ENCODE measurements around the gene ZP3.

The ZP3 gene

DNA sequence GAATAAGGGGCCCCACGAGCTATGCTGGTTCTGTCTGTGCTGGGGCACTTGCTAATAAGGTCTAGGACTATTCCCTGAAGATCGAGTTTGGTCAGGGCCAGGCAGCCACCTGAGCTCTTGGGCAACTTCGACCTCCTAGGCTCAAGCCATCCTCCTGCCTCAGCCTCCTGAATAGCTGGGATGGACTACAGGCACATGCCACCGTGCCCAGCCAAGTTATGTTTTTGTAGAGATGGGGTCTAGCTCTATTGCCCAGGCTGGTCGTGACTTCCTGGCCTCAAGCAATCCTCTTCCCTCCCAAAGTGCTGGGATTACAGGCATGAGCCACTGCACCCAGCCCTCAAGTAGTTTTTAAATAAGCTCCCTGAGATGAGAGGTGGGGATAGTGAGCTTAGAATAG, 2.9 kb downstream of the ZP3 start:
- Histone ChIP-seq H4K20me1 (ENCODE audit: insufficient read depth, low read length) (peaks cover 2% of the 10 kb centered on the region; the same call in 1 of the 2 replicates), H3K27ac (ENCODE audit: low read length) (no peak overlapping the region), H3K27me3 (ENCODE audit: insufficient read depth, low read length, poor library complexity) (peaks cover 3% of the 10 kb centered on the region), H3K79me2 (ENCODE audit: insufficient read depth, low read length) (no peaks in the 10 kb centered on the region), H2AFZ (ENCODE audit: low read depth, low read length) (no peak overlapping the region), H3K9me3 (ENCODE audit: insufficient read depth, low read length, severe bottlenecking) (no peaks in the 10 kb centered on the region), H3K4me3 (ENCODE audit: low read depth in 1 of 2, low read length in 2 of 2) (no peak overlapping the region), H3K36me3 (ENCODE audit: insufficient read depth, low read length) (no peaks in the 10 kb centered on the region), H3K4me2 (ENCODE audit: insufficient read depth, low read length) (no peak overlapping the region), H3K9ac (ENCODE audit: low read depth, low read length) (no peak overlapping the region), H3K4me1 (ENCODE audit: insufficient read depth, low read length) (no peaks in the 10 kb centered on the region)
- ATAC-seq (ENCODE audit: insufficient read depth, low read depth), result no peak
- DNase-seq, result no peak
- TF ChIP-seq, protein P1, sequence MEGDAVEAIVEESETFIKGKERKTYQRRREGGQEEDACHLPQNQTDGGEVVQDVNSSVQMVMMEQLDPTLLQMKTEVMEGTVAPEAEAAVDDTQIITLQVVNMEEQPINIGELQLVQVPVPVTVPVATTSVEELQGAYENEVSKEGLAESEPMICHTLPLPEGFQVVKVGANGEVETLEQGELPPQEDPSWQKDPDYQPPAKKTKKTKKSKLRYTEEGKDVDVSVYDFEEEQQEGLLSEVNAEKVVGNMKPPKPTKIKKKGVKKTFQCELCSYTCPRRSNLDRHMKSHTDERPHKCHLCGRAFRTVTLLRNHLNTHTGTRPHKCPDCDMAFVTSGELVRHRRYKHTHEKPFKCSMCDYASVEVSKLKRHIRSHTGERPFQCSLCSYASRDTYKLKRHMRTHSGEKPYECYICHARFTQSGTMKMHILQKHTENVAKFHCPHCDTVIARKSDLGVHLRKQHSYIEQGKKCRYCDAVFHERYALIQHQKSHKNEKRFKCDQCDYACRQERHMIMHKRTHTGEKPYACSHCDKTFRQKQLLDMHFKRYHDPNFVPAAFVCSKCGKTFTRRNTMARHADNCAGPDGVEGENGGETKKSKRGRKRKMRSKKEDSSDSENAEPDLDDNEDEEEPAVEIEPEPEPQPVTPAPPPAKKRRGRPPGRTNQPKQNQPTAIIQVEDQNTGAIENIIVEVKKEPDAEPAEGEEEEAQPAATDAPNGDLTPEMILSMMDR (IDR thresholded peaks at IDR 0.05; ENCODE audit: borderline replicate concordance, extremely low read depth, low read length, poor library complexity, severe bottlenecking), result no peak
- TF ChIP-seq EZH2 (IDR thresholded peaks at IDR 0.05; ENCODE audit: borderline replicate concordance, low read depth, low read length, severe bottlenecking), result no peak

DNA sequence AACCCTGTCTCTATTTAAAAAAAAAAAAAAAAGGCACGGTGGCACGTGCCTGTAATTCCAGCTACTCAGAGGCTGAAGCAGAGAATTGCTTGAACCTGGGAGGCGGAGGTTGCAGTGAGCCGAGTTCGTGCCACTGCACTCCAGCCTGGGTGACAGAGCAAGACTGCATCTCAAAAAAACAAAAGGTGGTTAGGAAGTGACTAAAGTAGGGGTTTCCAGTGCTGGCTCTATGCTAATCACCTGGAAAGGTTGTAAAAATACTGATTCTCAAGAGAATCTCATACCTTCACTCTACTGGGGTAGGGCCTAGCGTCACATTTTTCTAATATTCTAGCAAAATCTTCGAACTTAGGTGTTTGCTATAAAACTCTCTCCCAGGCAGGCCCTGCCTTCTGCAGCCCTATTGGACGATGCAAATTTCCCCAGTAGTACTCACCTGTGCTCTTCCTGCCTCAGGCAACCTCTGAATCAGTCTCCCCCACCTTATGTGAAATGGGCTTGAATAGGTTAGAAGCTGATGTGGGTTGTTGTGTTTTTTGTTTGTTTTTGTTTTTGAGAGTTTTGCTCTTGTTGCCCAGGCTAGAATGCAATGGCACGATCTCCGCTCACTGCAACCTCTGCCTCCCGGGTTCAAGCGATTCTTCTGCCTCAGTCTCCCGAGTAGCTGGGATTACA, 3.5 kb downstream of the ZP3 start:
- Histone ChIP-seq H3K27me3 (ENCODE audit: insufficient read depth, low read length, poor library complexity) (peaks cover 2% of the 10 kb centered on the region), H3K36me3 (ENCODE audit: insufficient read depth, low read length) (no peaks in the 10 kb centered on the region), H3K79me2 (ENCODE audit: insufficient read depth, low read length) (no peaks in the 10 kb centered on the region), H4K20me1 (ENCODE audit: insufficient read depth, low read length) (peaks cover 2% of the 10 kb centered on the region; the same call in 1 of the 2 replicates), H3K9ac (ENCODE audit: low read depth, low read length) (no peak overlapping the region), H2AFZ (ENCODE audit: low read depth, low read length) (no peak overlapping the region), H3K4me1 (ENCODE audit: insufficient read depth, low read length) (no peaks in the 10 kb centered on the region), H3K4me3 (ENCODE audit: low read depth in 1 of 2, low read length in 2 of 2) (no peak overlapping the region), H3K4me2 (ENCODE audit: insufficient read depth, low read length) (no peak overlapping the region), H3K27ac (ENCODE audit: low read length) (no peak overlapping the region), H3K9me3 (ENCODE audit: insufficient read depth, low read length, severe bottlenecking) (no peaks in the 10 kb centered on the region)
- TF ChIP-seq, protein P1 (IDR thresholded peaks at IDR 0.05; ENCODE audit: borderline replicate concordance, extremely low read depth, low read length, poor library complexity, severe bottlenecking), result no peak
- TF ChIP-seq EZH2 (IDR thresholded peaks at IDR 0.05; ENCODE audit: borderline replicate concordance, low read depth, low read length, severe bottlenecking), result no peak
- ATAC-seq (ENCODE audit: insufficient read depth, low read depth) (no peak), DNase-seq (no peak)

DNA sequence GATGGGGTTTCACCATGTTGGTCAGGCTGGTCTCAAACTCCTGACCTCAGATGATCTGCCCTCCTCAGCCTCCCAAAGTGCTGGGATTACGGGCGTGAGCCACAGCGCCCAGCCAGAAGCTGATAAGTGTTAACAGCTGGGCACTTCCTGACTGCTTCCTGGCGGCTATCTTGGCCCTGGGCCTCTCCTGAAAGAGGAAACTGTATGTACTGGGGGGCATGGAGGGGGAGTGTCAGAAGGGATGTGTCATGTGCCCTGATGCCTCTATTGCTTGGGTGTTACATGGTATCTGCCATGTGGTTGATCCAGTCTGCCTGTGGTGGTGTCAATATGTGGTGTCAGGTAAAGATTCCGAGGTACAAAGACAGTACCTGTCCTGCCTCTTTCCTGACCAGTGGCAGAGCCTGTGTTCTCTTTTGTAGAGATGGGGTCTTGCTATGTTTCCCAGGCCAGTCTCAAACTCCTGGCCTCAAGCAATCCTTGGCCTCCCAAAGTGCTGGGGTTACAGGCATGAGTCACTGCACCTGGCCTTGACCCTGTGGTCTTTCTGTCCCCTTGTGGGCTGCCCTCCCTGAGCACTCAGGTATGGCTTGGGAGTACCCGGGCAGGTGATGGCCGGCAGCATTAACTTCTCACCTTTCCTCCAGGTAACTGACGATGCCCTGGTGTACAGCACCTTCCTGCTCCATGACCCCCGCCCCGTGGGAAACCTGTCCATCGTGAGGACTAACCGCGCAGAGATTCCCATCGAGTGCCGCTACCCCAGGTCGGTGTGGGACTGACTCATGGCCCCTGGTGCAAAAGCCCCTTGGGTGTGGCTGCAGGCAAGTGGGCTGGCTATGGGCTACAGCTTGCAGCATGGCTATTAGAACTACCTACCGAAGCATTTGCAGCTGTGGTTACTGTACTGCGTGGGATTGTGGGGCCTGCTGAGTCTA, 4.4 kb downstream of the ZP3 start:
- Histone ChIP-seq H3K4me1 (ENCODE audit: insufficient read depth, low read length) (no peaks in the 10 kb centered on the region), H4K20me1 (ENCODE audit: insufficient read depth, low read length) (peaks cover 2% of the 10 kb centered on the region; the same call in 1 of the 2 replicates), H3K4me2 (ENCODE audit: insufficient read depth, low read length) (no peak overlapping the region), H3K27ac (ENCODE audit: low read length) (no peak overlapping the region), H3K4me3 (ENCODE audit: low read depth in 1 of 2, low read length in 2 of 2) (no peak overlapping the region), H2AFZ (ENCODE audit: low read depth, low read length) (no peak overlapping the region), H3K9ac (ENCODE audit: low read depth, low read length) (no peak overlapping the region), H3K9me3 (ENCODE audit: insufficient read depth, low read length, severe bottlenecking) (no peaks in the 10 kb centered on the region), H3K36me3 (ENCODE audit: insufficient read depth, low read length) (no peaks in the 10 kb centered on the region), H3K79me2 (ENCODE audit: insufficient read depth, low read length) (no peaks in the 10 kb centered on the region), H3K27me3 (ENCODE audit: insufficient read depth, low read length, poor library complexity) (no peaks in the 10 kb centered on the region)
- ATAC-seq (ENCODE audit: insufficient read depth, low read depth), result no peak
- no peak for DNase-seq
- no peak for TF ChIP-seq EZH2 (IDR thresholded peaks at IDR 0.05; ENCODE audit: borderline replicate concordance, low read depth, low read length, severe bottlenecking)
- TF ChIP-seq, protein P1 (IDR thresholded peaks at IDR 0.05; ENCODE audit: borderline replicate concordance, extremely low read depth, low read length, poor library complexity, severe bottlenecking), result no peak
